Right atrium auricular region (tissue), 2 donors: Measurements from ENCODE around the gene NLRX1. TPM values are rescaled to one million over a fixed set of nuclear protein-coding genes. Genes with fewer than 3 reads are reported as not detected.
"Not testable (repeated sequence)": the region's sequence is repeated elsewhere in the genome, so short reads cannot be mapped to it uniquely, and the experiment has no call there.

Experiments
- DNase-seq: peaks from one replicate; pipeline ENCODE4 v3.0.0-alpha.2; 2019; ENCODE audit warnings: low spot score
- H3K27ac ChIP-seq, 2 donors: fragments of 200-600 bp; sonication (generic); 1 replicate in 1 of 2; 2 replicates in 1 of 2; pipeline ENCODE4 v1.5.1; 2016 to 2019
- H3K27me3 ChIP-seq, 2 donors: fragments of 200-600 bp; sonication (generic); one replicate each; pipeline versions ENCODE4 v1.5.1 to v1.6.0; 2017 to 2019
- H3K36me3 ChIP-seq: fragments of 200-600 bp; sonication (generic); one replicate; pipeline ENCODE4 v1.5.1; 2016
- H3K4me1 ChIP-seq, 2 donors: fragments of 200-600 bp; sonication (generic); one replicate each; pipeline versions ENCODE4 v1.5.1 to v1.6.0; 2017 to 2019
- H3K4me3 ChIP-seq, 2 donors: fragments of 200-600 bp; sonication (generic); 1 replicate in 1 of 2; 2 replicates in 1 of 2; pipeline ENCODE4 v1.5.1; 2017 to 2019; ENCODE audit warnings: mild to moderate bottlenecking in 1 of 2, moderate library complexity in 1 of 2
- H3K9me3 ChIP-seq, 2 donors: fragments of 200-600 bp; sonication (generic); one replicate each; pipeline ENCODE4 v1.5.1; 2019
- total RNA-seq, 2 donors: library from RNA; depleted of rRNA; stranded (reverse); fragments of >200 nt; gene quantifications; one replicate each; pipeline ENCODE4 v1.1.0, GENCODE V29; 2016
- TF ChIP-seq, protein P1 (sequence below), 2 donors: fragments of 200-600 bp; sonication (generic); IDR thresholded peaks; one replicate each; pipeline ENCODE4 v1.5.1; 2019; ENCODE audit warnings: antibody characterized with exemption in 2 of 2

NLRX1 gene
- total RNA-seq, 2 donors from 2014 or later = 16.9 to 24.3 TPM

DNA sequence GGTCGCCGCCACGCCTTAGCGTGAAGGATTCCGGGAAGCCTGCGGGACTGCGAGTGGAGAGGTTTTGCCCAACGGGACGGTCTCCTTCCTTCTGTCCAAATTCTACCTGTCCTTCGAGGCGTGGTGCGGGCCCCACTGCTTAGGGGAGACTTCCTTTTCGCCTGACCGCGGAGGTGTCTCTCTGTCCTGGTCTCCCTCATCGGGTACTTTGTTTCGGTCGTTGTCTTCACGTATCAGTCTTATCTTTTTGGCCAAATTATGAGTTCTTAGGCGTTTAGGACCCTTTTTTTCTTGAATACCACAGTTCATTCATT lies 46.8 kb upstream of the NLRX1 start:
- TF ChIP-seq, protein P1, sequence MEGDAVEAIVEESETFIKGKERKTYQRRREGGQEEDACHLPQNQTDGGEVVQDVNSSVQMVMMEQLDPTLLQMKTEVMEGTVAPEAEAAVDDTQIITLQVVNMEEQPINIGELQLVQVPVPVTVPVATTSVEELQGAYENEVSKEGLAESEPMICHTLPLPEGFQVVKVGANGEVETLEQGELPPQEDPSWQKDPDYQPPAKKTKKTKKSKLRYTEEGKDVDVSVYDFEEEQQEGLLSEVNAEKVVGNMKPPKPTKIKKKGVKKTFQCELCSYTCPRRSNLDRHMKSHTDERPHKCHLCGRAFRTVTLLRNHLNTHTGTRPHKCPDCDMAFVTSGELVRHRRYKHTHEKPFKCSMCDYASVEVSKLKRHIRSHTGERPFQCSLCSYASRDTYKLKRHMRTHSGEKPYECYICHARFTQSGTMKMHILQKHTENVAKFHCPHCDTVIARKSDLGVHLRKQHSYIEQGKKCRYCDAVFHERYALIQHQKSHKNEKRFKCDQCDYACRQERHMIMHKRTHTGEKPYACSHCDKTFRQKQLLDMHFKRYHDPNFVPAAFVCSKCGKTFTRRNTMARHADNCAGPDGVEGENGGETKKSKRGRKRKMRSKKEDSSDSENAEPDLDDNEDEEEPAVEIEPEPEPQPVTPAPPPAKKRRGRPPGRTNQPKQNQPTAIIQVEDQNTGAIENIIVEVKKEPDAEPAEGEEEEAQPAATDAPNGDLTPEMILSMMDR (IDR thresholded peaks at IDR 0.05) = no peak
- no peaks in the 10 kb centered on the region for H3K27me3 ChIP-seq
- peaks cover 0 to 24% of the 10 kb centered on the region in 2 donors for H3K4me1 ChIP-seq
- no peak for DNase-seq
- H3K4me3 ChIP-seq = peak overlapping the region; percentile 81 to 93
- peak overlapping the region; percentile 72 to 74 for H3K27ac ChIP-seq
- peaks cover 9% of the 10 kb centered on the region for H3K36me3 ChIP-seq
- no peaks in the 10 kb centered on the region for H3K9me3 ChIP-seq

DNA sequence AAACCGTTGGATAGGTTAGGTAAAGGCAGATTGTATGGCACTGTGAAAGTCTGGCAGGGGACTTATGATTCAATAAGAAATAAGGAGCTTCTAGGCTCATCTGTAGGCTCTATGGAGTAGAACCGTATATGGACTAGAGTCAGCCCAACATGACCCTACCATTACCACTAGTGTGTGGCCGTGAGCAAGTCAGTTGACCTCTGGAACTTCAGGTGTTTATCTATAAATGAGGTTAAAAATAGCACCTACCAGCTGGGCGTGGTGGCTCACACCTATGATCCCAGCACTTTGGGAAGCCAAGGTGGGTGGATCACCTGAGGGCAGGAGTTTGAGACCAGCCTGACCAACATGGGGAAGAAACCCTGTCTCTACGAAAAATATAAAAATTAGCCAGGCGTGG lies 42.7 kb upstream of the NLRX1 start:
- Histone ChIP-seq H3K27ac (no peak overlapping the region), H3K9me3 (no peaks in the 10 kb centered on the region), H3K36me3 (peaks cover 28% of the 10 kb centered on the region), H3K4me1 (peaks cover 0 to 22% of the 10 kb centered on the region in 2 donors), H3K4me3 (no peak overlapping the region), H3K27me3 (no peaks in the 10 kb centered on the region)
- TF ChIP-seq, protein P1 (IDR thresholded peaks at IDR 0.05) = no peak
- DNase-seq = no peak

DNA sequence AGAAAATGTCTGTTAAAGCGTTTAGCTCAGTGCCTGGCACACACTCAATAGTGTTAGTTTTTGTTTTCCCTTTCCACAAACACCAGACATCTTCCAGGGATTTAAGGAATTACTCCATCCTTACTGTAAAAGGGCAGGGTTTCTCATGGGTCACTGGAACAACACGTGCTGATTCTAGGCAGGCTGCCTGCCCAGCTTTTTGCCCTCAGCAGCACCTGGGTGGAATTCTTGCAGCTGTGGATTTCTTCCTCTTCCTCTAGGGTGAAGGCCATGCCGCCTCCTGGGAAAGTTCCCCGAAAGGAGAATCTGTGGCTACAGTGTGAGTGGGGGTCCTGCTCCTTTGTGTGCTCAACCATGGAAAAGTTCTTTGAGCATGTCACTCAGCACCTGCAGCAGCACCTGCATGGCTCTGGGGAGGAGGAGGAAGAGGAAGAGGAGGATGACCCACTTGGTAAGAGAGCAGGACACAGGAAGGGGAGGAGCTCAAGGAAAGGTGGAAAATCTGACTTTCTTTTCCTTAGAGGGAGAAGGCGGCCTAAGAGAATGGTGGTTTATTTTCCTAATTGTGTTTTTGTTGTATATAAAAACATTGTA lies 41.8 kb upstream of the NLRX1 start:
- no peaks in the 10 kb centered on the region for H3K27me3 ChIP-seq
- peaks cover 36% of the 10 kb centered on the region for H3K36me3 ChIP-seq
- DNase-seq = no peak
- no peak overlapping the region for H3K27ac ChIP-seq
- no peak overlapping the region for H3K4me3 ChIP-seq
- TF ChIP-seq, protein P1 (IDR thresholded peaks at IDR 0.05) = no peak
- no peaks in the 10 kb centered on the region for H3K9me3 ChIP-seq
- H3K4me1 ChIP-seq = peaks cover 0 to 20% of the 10 kb centered on the region in 2 donors

- peaks cover 0 to 10% of the 10 kb centered on the region in 2 donors for H3K4me1 ChIP-seq
- no peak for DNase-seq
- H3K27me3 ChIP-seq = no peaks in the 10 kb centered on the region
- no peak overlapping the region for H3K27ac ChIP-seq
- peaks cover 59% of the 10 kb centered on the region for H3K36me3 ChIP-seq
- H3K4me3 ChIP-seq = no peak overlapping the region
- TF ChIP-seq, protein P1 (IDR thresholded peaks at IDR 0.05) = no peak
- H3K9me3 ChIP-seq = no peaks in the 10 kb centered on the region
Observed at GRCh38 chr11:119130662-119131061, 37.9 kb upstream of the NLRX1 start.

DNA sequence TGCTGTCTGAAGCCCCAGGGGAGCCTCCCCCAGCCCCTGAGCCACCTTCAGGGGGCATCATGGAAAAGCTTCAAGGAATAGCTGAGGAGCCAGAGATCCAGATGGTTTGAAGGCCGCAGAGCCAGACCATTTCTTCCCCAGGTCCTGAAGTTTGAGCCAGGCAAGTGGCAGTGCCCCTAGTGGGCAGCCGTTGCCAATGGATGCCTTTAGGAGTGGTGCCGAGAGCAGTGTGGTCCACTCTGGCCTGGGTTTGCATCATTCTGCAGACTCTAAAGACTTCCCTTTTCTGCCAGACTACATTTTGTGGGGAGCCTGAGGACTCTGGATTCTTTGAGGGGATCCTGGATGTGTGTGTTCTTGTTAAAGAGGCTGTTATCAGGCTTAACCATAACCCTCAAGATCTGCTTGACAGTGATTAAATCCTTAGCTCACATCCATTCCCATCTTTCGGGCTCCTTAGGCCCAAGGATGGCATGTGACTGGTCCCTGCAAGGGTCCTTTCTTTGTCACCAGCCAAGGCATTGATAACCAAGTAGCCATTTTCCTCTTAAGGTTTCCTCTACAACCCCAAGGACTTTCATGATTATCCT lies 34.0 kb upstream of the NLRX1 start:
- no peaks in the 10 kb centered on the region for H3K4me1 ChIP-seq
- TF ChIP-seq, protein P1 (IDR thresholded peaks at IDR 0.05) = peak in 1 of 2 donors; percentile 48
- no peaks in the 10 kb centered on the region for H3K27me3 ChIP-seq
- H3K9me3 ChIP-seq = no peaks in the 10 kb centered on the region
- H3K4me3 ChIP-seq = no peak overlapping the region
- no peak overlapping the region for H3K27ac ChIP-seq
- peaks cover 53% of the 10 kb centered on the region for H3K36me3 ChIP-seq
- no peak for DNase-seq

DNA sequence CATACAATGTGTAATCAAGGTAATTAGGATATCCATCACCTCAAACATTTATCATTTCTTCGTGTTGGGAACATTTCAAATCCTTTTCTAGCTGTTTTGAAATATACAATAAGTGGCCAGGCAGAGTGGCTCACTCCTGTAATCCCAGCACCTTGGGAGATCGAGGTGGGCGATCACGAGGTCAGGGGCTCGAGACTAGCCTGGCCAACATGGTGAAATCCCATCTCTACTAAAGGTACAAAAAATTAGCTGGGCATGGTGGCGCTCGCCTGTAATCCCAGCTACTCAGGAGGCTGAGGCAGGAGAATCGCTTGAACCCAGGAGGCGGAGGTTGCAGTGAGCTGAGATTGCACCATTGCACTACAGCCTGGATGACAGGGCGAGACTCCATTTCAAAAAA lies 29.2 kb upstream of the NLRX1 start:
- DNase-seq, H3K27ac ChIP-seq, H3K36me3 ChIP-seq, H3K9me3 ChIP-seq, H3K4me1 ChIP-seq, H3K27me3 ChIP-seq, H3K4me3 ChIP-seq: not testable (repeated sequence)
